DND-41 (cell line): ENCODE results near the gene USP46.

Experiments
- ATAC-seq: fragments of 200-7000 bp; cut with Tn5 transposase; 3 replicates; pipeline ENCODE4 v1.9.1; 2021; ENCODE audit warnings: low read depth; ENCODE audit not compliant: insufficient read depth
- DNase-seq: peaks from one replicate; pipeline ENCODE4 v3.0.0-alpha.2; 2020
- H2AFZ ChIP-seq: 2 replicates; pipeline ENCODE4 v1.6.0; 2012; ENCODE audit warnings: low read depth, low read length
- H3K27ac ChIP-seq: 2 replicates; pipeline ENCODE4 v1.5.1; 2012; ENCODE audit warnings: low read length, inconsistent platforms
- H3K27me3 ChIP-seq: fragments of 200-600 bp; sonication (generic); 2 replicates; pipeline ENCODE4 v1.6.0; 2012; ENCODE audit warnings: low read length, mild to moderate bottlenecking, inconsistent platforms; ENCODE audit not compliant: insufficient read depth, poor library complexity
- H3K36me3 ChIP-seq: 2 replicates; pipeline ENCODE4 v1.5.1; 2012; ENCODE audit warnings: low read length, inconsistent platforms; ENCODE audit not compliant: insufficient read depth
- H3K4me1 ChIP-seq: 2 replicates; pipeline ENCODE4 v1.5.1; 2012; ENCODE audit warnings: mild to moderate bottlenecking, low read length; ENCODE audit not compliant: insufficient read depth
- H3K4me2 ChIP-seq: 2 replicates; pipeline ENCODE4 v1.6.0; 2012; ENCODE audit warnings: mild to moderate bottlenecking, moderate library complexity, low read length, inconsistent platforms; ENCODE audit not compliant: insufficient read depth
- H3K4me3 ChIP-seq, 2 experiments: fragments of 200-600 bp in 1 of 2; shearing (Covaris generic) in 1 of 2; 2 replicates each; pipeline ENCODE4 v1.5.1; 2012 to 2016; ENCODE audit warnings: inconsistent platforms in 2 of 2, low read length in 2 of 2, mild to moderate bottlenecking in 2 of 2, low read depth in 1 of 2, moderate library complexity in 1 of 2
- H3K79me2 ChIP-seq: 2 replicates; pipeline ENCODE4 v1.6.0; 2012; ENCODE audit warnings: low read length, inconsistent platforms; ENCODE audit not compliant: insufficient read depth
- H3K9ac ChIP-seq: 2 replicates; pipeline ENCODE4 v1.6.0; 2012; ENCODE audit warnings: low read depth, mild to moderate bottlenecking, inconsistent platforms, low read length, moderate library complexity
- H3K9me3 ChIP-seq: 2 replicates; pipeline ENCODE4 v1.5.1; 2012; ENCODE audit warnings: low read length, moderate library complexity, mild to moderate bottlenecking, inconsistent platforms; ENCODE audit not compliant: insufficient read depth, severe bottlenecking
- H4K20me1 ChIP-seq: 2 replicates; pipeline ENCODE4 v1.6.0; 2012; ENCODE audit warnings: low read length; ENCODE audit not compliant: insufficient read depth
- EZH2 ChIP-seq: IDR thresholded peaks from 3 replicates; pipeline ENCODE4 v1.6.1; 2012; ENCODE audit warnings: borderline replicate concordance, low read depth, mild to moderate bottlenecking, moderate library complexity, low read length, inconsistent platforms; ENCODE audit not compliant: severe bottlenecking
- TF ChIP-seq, protein P1 (sequence below): IDR thresholded peaks from 2 replicates; pipeline ENCODE4 v1.5.1; 2012; ENCODE audit warnings: borderline replicate concordance, low read length, moderate library complexity, mild to moderate bottlenecking; ENCODE audit not compliant: poor library complexity, severe bottlenecking; ENCODE audit errors: extremely low read depth

Gene USP46

DNA sequence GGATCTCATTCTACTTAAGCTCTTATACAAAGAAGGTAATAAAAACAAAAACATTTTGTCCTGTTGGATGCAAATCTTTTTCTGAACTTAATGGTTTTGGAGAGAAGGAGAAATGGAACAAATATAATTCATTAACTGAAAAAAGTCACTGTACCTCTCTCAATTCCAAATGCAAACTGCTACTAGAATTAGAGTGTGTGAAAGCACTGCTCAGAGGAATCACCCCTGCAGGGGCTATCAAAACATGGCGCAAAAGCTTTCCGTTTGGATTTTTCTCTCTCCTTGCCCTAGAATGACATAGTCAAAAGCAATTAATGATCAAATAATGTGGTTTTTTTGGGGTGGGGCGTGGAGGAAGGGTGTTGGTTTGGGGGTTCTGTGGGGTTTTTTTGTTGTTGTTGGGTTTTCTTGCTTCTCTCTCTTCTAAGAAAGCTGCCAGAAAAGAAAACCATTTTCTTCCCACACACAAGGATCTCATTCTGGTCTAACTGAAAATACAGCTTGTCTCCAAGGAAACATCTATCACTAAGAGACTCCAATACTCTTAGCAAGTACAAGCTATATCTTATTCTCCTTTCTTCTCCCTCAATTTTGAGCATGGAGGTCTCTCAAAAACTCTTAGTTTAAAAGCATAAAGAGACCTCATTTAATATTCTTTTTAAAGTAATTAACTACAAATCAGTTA lies 41.6 kb downstream of the USP46 start:
- Histone ChIP-seq H3K27me3 (no peaks in the 10 kb centered on the region), H3K4me3 (no peak overlapping the region), H3K79me2 (no peaks in the 10 kb centered on the region), H3K4me2 (no peak overlapping the region), H4K20me1 (no peaks in the 10 kb centered on the region), H3K4me1 (no peaks in the 10 kb centered on the region), H3K36me3 (peaks cover under 1% of the 10 kb centered on the region; the same call in 1 of the 2 replicates), H3K9ac (no peak overlapping the region), H2AFZ (no peak overlapping the region), H3K9me3 (no peaks in the 10 kb centered on the region), H3K27ac (no peak overlapping the region)
- ATAC-seq, result no peak
- DNase-seq, result no peak
- no peak for TF ChIP-seq EZH2
- TF ChIP-seq, protein P1, sequence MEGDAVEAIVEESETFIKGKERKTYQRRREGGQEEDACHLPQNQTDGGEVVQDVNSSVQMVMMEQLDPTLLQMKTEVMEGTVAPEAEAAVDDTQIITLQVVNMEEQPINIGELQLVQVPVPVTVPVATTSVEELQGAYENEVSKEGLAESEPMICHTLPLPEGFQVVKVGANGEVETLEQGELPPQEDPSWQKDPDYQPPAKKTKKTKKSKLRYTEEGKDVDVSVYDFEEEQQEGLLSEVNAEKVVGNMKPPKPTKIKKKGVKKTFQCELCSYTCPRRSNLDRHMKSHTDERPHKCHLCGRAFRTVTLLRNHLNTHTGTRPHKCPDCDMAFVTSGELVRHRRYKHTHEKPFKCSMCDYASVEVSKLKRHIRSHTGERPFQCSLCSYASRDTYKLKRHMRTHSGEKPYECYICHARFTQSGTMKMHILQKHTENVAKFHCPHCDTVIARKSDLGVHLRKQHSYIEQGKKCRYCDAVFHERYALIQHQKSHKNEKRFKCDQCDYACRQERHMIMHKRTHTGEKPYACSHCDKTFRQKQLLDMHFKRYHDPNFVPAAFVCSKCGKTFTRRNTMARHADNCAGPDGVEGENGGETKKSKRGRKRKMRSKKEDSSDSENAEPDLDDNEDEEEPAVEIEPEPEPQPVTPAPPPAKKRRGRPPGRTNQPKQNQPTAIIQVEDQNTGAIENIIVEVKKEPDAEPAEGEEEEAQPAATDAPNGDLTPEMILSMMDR, result no peak

GRCh38 chr4:52614241-52614640 lies 44.9 kb downstream of the USP46 start:
- no peak overlapping the region for H3K9ac ChIP-seq
- DNase-seq (no peak), ATAC-seq (no peak)
- H3K4me3 ChIP-seq, result no peak overlapping the region
- no peaks in the 10 kb centered on the region for H3K27me3 ChIP-seq
- no peaks in the 10 kb centered on the region for H3K79me2 ChIP-seq
- TF ChIP-seq, protein P1, result no peak
- no peak for TF ChIP-seq EZH2
- no peak overlapping the region for H3K27ac ChIP-seq
- H3K4me2 ChIP-seq, result no peak overlapping the region
- peaks cover 11% of the 10 kb centered on the region; the same call in 1 of the 2 replicates for H3K36me3 ChIP-seq
- H2AFZ ChIP-seq, result no peak overlapping the region
- no peaks in the 10 kb centered on the region for H4K20me1 ChIP-seq
- H3K9me3 ChIP-seq, result no peaks in the 10 kb centered on the region
- no peaks in the 10 kb centered on the region for H3K4me1 ChIP-seq

DNA sequence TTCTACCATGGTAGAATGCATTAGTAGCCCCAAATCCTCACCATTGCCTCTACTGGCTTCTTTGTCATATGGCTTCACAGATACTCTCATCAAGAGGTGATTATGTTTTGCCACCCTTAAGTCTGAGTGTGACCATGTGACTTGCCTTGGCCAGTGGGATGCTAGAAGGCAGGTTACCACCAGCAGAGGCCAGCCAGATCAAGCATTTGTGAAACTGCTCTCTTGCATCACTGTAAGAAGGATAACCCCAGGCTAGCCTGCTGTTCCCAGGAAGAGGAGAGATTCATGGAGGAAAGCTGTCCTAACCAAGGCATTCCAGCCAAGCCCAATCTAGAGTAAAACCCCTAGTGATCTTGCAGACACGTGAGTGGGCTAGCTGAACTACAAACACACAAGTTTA lies 46.8 kb downstream of the USP46 start:
- ATAC-seq (no peak), DNase-seq (no peak)
- peaks cover 11% of the 10 kb centered on the region; the same call in 1 of the 2 replicates for H3K36me3 ChIP-seq

More for the DNA sequence above, 46.8 kb downstream of the USP46 start:
- Histone ChIP-seq H2AFZ (no peak overlapping the region), H3K79me2 (no peaks in the 10 kb centered on the region), H3K27me3 (no peaks in the 10 kb centered on the region), H3K27ac (no peak overlapping the region), H3K4me2 (no peak overlapping the region), H3K9me3 (no peaks in the 10 kb centered on the region), H4K20me1 (no peaks in the 10 kb centered on the region), H3K4me1 (no peaks in the 10 kb centered on the region), H3K9ac (no peak overlapping the region), H3K4me3 (no peak overlapping the region)
- TF ChIP-seq, protein P1, result no peak
- TF ChIP-seq EZH2, result no peak
